BJ (cell line): ENCODE data around the gene RINL. TPM values are rescaled to one million over a fixed set of nuclear protein-coding genes. Genes with fewer than 3 reads are reported as not detected.

Source experiments
- CTCF ChIA-PET: fragments of 350-600 bp; formaldehyde crosslinking; extraction: SDS; loops from one replicate; lab custom pipeline; 2021; ENCODE audit warnings: antibody characterized with exemption, inconsistent platforms; lab: Yijun Ruan, JAX
- POLR2A ChIA-PET: fragments of 300-600 bp; sonication (Branson Sonifier 250); formaldehyde crosslinking; extraction: SDS; loops from one replicate; lab custom pipeline; 2021; ENCODE audit warnings: antibody characterized with exemption; lab: Charles Lee
- DNase-seq: peaks from one replicate; pipeline ENCODE4 v3.0.0-alpha.2; 2011; ENCODE audit warnings: low read depth
- H3K27me3 ChIP-seq: 2 replicates; pipeline ENCODE4 v1.6.0; 2011; ENCODE audit warnings: low read length; ENCODE audit not compliant: control insufficient read depth, insufficient read depth
- H3K36me3 ChIP-seq: 2 replicates; pipeline ENCODE4 v1.5.1; 2011; ENCODE audit warnings: low read length; ENCODE audit not compliant: control insufficient read depth, insufficient read depth
- H3K4me3 ChIP-seq: 2 replicates; pipeline ENCODE4 v1.5.1; 2011; ENCODE audit warnings: low read depth, mild to moderate bottlenecking, control low read depth, low read length
- polyA plus RNA-seq: library from polyadenylated mRNA; depleted of rRNA; stranded (reverse); fragments of >200 nt; gene quantifications from 2 replicates; pipeline ENCODE4 v1.2.3, GENCODE V29; 2011
- TF ChIP-seq, protein P1 (sequence below): IDR thresholded peaks from 2 replicates; pipeline ENCODE4 v1.5.1; 2011; ENCODE audit warnings: low read depth, mild to moderate bottlenecking, control low read depth, inconsistent platforms, low read length, moderate library complexity; ENCODE audit not compliant: insufficient read depth

Gene RINL
- polyA plus RNA-seq, 1 experiment = 1.9 TPM

DNA sequence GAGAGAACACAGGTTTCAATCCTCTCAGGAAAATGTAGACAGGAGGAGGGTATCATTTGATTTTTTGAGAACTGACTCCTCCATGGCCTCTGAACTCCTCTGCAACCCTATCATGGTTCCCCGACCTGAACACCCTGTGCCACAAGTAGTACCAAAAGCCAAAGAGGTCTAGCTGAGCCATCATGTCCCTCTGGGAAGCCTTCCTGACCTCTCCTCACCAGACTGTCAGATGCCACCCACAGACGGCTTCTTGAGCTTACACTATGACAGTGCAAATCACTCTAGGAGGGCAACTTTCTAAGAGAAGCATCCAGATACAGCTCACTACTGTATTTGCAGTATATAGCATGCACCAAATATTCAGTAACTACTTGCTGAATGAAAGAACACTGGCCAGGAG lies 32.0 kb downstream of the RINL start:
- ChIA-PET POLR2A (no interaction called here), CTCF (no interaction called here)
- Histone ChIP-seq H3K27me3 (no peaks in the 10 kb centered on the region), H3K4me3 (no peak overlapping the region), H3K36me3 (peaks cover 47% of the 10 kb centered on the region)
- no peak for DNase-seq
- TF ChIP-seq, protein P1, sequence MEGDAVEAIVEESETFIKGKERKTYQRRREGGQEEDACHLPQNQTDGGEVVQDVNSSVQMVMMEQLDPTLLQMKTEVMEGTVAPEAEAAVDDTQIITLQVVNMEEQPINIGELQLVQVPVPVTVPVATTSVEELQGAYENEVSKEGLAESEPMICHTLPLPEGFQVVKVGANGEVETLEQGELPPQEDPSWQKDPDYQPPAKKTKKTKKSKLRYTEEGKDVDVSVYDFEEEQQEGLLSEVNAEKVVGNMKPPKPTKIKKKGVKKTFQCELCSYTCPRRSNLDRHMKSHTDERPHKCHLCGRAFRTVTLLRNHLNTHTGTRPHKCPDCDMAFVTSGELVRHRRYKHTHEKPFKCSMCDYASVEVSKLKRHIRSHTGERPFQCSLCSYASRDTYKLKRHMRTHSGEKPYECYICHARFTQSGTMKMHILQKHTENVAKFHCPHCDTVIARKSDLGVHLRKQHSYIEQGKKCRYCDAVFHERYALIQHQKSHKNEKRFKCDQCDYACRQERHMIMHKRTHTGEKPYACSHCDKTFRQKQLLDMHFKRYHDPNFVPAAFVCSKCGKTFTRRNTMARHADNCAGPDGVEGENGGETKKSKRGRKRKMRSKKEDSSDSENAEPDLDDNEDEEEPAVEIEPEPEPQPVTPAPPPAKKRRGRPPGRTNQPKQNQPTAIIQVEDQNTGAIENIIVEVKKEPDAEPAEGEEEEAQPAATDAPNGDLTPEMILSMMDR = no peak

DNA sequence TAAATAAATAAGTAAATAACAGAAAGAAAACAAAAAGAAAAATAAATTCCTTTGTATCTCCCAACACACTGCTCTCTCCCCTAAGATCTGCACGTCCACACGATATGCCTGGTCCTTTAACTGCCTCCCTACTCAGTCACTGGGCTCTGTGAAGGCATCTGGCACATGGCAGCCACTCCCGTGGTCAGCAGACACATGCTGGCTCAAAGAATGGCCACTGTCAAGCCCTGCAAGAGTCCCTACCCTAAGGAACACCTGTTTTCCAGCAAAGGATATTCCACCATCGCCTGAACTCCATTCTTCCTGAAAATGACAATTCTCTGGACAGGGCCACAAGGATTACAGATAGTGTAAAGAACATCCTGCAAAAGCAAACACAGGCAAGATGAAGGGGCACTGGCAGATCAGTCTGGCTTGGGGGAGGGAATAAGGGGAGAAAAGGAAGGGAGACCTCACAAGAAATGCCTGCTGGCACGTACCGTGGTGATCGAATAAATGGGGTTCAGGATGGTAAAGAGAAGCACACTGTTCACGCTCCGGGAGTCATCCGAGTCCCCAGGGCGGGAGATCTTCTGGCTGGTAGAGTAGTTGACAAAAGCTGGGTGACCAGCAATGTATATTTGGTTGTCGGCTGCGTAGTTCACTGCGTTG lies 32.6 kb downstream of the RINL start:
- DNase-seq = no peak
- Histone ChIP-seq H3K27me3 (no peaks in the 10 kb centered on the region), H3K36me3 (peaks cover 50% of the 10 kb centered on the region), H3K4me3 (no peak overlapping the region)
- POLR2A ChIA-PET = no interaction called here
- TF ChIP-seq, protein P1 = no peak
- CTCF ChIA-PET = no interaction called here

DNA sequence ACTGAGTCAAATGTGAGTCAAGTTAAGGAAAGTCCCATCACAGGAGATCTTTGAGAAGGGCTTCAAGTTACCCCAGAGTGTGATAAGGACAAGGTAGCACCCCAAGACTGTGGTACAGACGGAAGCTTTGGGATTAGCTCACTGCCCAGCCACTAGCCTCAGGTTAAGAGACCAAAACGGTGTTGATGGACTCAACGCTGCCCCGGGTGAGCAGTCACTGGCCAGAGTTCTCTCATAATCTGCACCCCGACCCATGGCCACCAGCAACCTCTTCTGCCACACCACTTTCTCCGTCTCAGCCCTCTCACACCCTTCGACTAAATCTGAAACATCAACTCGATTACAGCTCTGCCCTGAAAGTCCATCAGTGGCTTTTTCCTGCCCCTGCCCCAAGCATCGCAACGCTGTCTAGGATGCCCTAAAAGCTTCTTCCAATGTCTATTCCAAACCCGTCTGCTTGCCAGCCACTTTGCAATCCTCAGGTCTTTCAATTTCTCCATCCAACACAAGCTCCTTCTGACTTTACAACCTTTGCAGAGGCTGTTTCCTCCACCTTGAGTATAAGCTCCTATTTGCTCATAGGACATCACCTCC lies 33.9 kb downstream of the RINL start:
- Histone ChIP-seq H3K4me3 (no peak overlapping the region), H3K27me3 (no peaks in the 10 kb centered on the region), H3K36me3 (peaks cover 57% of the 10 kb centered on the region)
- DNase-seq = no peak
- POLR2A ChIA-PET = no interaction called here
- CTCF ChIA-PET = interaction anchor here (0.6 kb wide), 1 partner anchor 13 kb away, joined by 3 read pairs; no protein-coding TSS in a partner anchor
- TF ChIP-seq, protein P1 = no peak

DNA sequence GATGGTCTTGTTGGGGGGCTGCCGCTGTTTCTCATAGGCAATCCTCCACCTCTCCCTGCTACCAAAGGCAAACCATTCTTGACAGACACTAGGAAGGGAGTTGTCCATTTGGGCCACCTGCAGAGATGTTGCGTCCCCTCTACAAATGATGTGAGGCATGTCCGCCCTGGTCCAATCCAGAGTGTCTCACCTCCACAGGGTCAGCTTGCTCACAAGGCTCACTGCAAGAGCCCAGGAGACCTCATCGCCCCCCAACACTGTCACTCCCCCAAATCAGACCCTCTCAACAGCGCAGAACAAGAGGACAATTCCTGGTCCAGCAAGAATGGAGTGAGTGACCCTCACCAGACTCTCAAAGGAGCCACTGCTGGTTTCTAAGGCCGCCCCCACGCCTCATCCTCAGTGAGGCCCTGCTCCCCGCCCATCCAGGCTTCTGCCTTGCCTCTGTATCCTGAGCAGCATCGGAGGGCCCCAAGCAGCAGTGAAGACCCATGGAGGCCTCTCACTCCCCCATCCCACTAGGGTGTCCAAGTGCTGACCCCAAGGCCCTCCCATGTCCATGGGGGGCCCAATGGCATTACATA lies 34.8 kb downstream of the RINL start:
- CTCF ChIA-PET = no interaction called here
- POLR2A ChIA-PET = no interaction called here
- TF ChIP-seq, protein P1 = no peak
- Histone ChIP-seq H3K36me3 (peaks cover 63% of the 10 kb centered on the region), H3K27me3 (no peaks in the 10 kb centered on the region), H3K4me3 (no peak overlapping the region)
- no peak for DNase-seq

DNA sequence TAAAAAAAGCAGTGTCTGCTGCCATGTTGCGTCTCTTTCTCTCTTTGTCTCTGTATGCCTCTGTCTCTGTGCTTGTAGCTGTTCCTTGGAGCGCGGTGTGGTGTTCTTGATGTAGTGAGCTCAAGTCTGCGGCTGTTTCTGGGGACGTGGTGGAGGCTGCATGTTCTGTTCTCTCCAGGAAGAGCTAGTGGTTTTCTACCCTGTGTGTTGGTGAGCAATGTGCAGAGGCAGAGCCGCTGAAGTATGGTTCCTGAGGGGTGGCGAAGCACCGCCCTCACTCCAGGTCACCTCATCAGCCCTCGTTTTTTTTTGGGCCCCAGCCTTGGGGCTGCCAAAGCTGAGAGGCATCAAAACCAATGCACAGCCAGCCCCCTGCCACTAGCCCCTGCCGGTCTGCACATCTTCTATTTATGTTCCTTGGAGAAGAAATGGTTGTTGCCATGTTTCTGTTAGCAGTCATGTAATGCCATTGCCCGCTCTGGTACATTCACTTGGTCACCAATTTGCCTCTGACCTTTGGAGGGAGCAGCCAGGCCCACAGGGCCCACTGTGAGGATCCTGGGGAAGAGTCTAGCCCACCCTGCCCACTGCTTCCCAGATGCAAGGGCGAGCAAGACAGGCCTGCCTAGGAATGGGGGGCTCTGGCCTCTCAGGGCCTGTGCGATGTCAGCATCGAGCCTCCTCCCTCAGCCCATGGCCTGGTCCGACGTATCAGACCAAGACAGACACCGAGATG lies 35.5 kb downstream of the RINL start:
- Histone ChIP-seq H3K36me3 (peaks cover 66% of the 10 kb centered on the region), H3K27me3 (no peaks in the 10 kb centered on the region), H3K4me3 (no peak overlapping the region)
- ChIA-PET CTCF (interaction anchor here (0.8 kb wide), 1 partner anchor 73 kb away, joined by 4 read pairs; no protein-coding TSS in a partner anchor), POLR2A (no interaction called here)
- DNase-seq = no peak
- TF ChIP-seq, protein P1 = no peak
